Peyer's patch (tissue), 4 donors: ENCODE data around the gene METTL24.

Source experiments
- POLR2A ChIP-seq, 2 donors: fragments of 450-650 bp; IDR thresholded peaks; one replicate each; pipeline ENCODE4 v1.5.1; 2017; ENCODE audit warnings: antibody characterized with exemption in 2 of 2, mild to moderate bottlenecking in 2 of 2, moderate library complexity in 2 of 2
- TF ChIP-seq, protein P1 (sequence below), 6 experiments: fragments of 450-650 bp in 4 of 6; fragments of 200-600 bp in 2 of 6; sonication (generic) in 1 of 6; IDR thresholded peaks; one replicate each; pipeline ENCODE4 v1.5.1; 2017 to 2019; ENCODE audit warnings: antibody characterized with exemption in 6 of 6, mild to moderate bottlenecking in 3 of 6, moderate library complexity in 1 of 6

DNA sequence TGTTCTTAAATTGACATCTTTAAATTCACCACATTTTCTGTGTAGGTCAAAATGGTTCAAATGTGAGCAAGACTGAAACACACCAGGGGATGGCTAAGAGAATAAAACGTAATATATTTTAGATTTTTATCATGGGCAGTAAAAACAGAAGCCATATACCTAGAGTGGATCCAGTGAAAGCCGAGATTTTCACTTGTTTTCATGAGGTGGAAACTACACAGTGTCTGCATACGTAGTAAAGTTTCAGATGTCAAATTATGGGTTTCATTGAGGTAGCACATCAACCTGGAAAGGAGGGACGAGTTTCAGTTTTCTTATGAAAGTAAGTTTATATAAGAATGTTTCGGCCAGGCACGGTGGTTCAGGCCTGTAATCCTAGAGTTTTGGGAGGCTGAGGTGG, 25.9 kb downstream of the METTL24 start:
- TF ChIP-seq, protein P1, sequence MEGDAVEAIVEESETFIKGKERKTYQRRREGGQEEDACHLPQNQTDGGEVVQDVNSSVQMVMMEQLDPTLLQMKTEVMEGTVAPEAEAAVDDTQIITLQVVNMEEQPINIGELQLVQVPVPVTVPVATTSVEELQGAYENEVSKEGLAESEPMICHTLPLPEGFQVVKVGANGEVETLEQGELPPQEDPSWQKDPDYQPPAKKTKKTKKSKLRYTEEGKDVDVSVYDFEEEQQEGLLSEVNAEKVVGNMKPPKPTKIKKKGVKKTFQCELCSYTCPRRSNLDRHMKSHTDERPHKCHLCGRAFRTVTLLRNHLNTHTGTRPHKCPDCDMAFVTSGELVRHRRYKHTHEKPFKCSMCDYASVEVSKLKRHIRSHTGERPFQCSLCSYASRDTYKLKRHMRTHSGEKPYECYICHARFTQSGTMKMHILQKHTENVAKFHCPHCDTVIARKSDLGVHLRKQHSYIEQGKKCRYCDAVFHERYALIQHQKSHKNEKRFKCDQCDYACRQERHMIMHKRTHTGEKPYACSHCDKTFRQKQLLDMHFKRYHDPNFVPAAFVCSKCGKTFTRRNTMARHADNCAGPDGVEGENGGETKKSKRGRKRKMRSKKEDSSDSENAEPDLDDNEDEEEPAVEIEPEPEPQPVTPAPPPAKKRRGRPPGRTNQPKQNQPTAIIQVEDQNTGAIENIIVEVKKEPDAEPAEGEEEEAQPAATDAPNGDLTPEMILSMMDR (IDR thresholded peaks at IDR 0.05): no peak
- no peak for TF ChIP-seq POLR2A (IDR thresholded peaks at IDR 0.05)
